PC-9 (cell line): ENCODE measurements around the gene SPINT1.

Experiments
- CTCF ChIP-seq: fragments of 200-600 bp; sonication (generic); conservative IDR thresholded peaks from 2 replicates; pipeline ENCODE4 v1.6.1; 2017; ENCODE audit warnings: mixed run types, antibody characterized with exemption, mild to moderate bottlenecking, moderate library complexity
- EZH2 ChIP-seq: fragments of 200-600 bp; sonication (generic); IDR thresholded peaks from 2 replicates; pipeline ENCODE4 v1.8.0; 2017; ENCODE audit warnings: antibody characterized with exemption, low read depth

- TF ChIP-seq CTCF (peak; percentile 73), EZH2 (no peak)
Measured at GRCh38 chr15:40906091-40906990, 62.5 kb downstream of the SPINT1 start.
